GM19043 (cell line): Measurements from ENCODE around the gene DBN1.
"Not testable (repeated sequence)": the region's sequence is repeated elsewhere in the genome, so short reads cannot be mapped to it uniquely, and the experiment has no call there.

Experiments
- ATAC-seq: cut with Tn5 transposase; IDR thresholded peaks from one replicate; pipeline ENCODE4 v1.9.1; 2021; ENCODE audit warnings: low read depth; ENCODE audit not compliant: unreplicated experiment

DBN1 gene

DNA sequence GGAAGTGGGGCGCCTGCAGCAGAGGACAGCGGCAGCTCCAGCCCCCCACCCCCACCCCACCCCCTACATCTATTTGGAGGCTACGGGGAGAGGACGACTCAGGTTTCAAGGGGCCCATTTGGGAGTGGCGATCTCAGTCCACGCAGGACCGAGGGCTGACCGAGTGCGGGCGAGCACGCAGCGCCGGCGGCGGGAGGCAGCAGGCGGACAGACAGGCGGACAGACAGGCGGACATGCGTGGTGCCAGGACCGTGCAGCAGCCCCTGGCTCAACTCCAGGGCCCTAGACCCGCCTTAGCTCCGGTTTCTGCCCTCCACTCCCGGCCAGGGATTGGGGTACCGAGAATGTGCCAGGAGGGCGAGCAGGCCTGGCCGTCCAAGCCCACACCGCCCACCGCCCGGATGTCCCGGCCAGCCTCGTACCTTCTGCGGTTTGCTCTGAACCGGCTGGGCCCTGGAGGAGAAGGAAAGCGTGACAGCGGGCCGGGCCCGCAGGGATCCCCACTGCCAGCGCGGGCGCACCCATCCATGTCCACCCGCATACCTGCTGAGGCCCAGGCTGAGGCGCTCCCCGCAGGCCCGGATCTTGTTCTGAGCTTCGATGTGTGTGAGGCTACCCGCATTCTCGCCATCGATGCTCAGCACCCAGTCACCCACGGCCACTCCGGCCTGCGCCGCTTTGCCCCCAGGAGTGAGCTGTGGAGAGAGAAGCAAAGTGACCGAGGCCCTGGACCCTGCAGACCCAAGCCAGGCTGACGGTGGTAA lies 18.7 kb upstream of the DBN1 start:
- no peak for ATAC-seq

DNA sequence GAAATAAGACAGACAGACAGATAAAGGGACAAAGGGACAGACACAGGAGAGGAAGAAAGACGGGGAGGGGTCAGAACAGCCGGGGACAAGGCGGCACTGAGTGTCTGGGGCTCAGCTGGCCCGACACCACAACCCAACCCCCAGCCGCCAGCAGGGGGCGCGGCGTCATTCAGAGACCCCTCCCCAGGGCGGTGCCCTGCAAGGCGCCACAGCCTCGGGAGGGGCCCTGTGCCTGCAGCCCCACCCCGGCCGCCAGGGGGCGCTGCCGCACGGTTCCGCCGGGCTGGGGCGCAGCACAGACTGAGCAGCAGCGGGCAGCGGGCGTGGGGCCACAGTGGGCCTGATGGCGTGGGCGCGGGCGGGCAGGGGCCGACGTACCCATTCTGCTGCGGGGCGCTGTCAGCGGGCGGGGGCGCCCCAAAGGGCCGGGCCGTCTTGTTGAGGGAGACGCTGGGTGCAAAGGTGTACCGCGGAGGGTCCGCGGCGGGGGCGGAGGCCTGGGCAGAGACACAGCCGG lies 18.1 kb upstream of the DBN1 start:
- ATAC-seq: no peak

DNA sequence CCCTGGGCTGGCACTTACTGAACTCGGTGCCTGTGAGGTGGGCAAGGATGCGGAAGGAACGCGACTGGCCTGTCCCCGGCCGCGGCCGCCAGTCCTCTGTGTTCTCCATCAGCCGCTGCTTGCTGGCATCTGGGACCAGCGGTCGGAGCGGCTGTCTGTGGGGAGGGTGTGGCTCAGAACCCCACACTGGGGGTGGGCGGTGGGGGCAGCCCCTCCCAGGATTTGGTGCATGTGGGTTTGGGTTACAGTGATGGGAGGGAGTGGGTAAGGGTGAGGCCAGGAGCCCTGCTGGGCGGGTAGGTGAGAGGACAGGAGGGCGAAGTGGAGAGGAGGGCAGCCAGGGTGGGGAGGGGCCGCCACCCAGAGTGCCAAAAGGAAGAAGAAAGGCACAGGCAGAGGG lies 17.6 kb upstream of the DBN1 start:
- ATAC-seq: no peak

DNA sequence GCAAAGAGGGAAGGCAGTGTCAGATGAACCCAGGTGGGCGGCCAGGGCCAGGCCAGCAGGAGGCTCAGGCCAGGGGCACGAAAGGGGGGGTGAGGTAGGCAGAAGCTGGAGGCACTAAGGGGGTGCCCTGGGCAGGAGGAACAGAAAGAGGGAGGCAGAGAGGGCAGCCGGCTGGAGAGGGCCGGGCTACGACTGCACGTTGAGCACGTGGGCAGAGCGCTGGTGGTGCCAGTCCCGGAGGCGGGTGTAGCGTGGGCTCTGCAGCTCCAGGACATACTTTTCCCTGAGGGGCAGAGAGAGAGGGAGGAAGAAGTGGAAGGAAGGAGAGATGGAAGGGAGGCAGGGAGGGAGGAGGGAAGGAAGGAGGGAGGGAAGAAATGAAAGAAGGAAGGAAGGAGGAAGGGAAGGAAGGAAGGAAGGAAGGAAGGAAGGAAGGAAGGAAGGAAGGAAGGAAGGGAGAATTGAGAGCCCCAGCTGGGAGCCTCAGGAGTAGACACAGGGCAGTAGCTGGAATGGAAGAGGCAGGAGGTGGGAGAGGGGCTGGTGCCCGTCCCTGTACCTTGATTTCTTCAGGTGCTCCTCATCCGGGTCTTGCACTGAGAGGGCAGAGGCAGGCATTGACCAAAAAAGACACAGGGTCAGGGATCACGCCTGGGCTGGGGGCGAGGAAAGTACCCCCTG lies 17.0 kb upstream of the DBN1 start:
- no peak for ATAC-seq

DNA sequence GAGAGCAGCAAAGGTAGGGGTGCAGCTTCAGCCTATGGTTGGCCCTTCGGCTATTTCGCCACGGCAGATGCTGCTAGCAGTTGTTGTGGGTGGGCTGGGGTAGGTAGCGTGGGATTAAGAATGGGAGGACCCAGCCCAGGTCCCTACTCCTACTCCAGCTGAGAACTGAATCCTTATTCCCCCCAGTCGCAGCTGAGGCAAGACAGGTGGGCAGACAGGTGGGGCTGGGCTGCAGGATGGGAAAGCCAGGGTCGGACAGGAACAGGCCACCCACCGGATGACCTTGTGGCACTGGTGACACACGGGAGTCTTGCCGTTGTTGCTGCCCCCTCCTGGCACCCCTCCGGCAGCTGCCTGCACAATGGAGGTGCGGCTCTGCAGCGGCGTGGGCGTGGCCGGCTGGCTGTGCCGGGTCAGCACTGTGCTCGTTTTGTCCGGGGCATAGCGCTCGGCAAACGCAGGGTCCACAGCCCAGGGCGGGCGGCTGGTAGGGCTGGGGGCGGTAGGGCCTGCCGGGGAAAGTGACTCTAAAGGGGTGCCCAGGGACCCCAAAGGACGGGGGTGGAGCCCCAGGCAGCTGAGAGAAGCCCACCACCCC lies 15.8 kb upstream of the DBN1 start:
- no peak for ATAC-seq

- no peak for ATAC-seq
Measured at GRCh38 chr5:177487975-177488374, 14.5 kb upstream of the DBN1 start.

DNA sequence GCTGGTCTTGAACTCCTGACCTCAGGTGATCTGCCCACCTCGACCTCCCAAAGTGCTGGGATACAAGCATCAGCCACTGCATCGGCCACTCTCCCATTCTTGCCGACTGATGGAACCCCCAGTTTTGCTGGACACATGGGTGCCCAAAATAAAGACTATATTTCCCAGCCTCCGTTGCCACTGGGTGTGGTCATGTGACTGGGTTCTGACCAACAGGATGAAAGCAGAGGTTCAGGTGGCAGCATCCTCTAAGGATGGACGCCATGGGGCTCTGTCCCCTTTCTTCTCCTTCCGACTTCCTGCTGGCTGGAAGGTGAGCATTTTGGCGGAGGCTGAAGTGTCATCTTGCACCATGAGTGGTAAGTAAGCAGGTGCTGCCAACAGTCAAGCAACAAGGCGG lies 13.7 kb upstream of the DBN1 start:
- ATAC-seq: no peak

- ATAC-seq: no peak
Measured at GRCh38 chr5:177486256-177486655, 12.8 kb upstream of the DBN1 start.

GRCh38 chr5:177485753-177486152 lies 12.3 kb upstream of the DBN1 start:
- ATAC-seq: not testable (repeated sequence)

DNA sequence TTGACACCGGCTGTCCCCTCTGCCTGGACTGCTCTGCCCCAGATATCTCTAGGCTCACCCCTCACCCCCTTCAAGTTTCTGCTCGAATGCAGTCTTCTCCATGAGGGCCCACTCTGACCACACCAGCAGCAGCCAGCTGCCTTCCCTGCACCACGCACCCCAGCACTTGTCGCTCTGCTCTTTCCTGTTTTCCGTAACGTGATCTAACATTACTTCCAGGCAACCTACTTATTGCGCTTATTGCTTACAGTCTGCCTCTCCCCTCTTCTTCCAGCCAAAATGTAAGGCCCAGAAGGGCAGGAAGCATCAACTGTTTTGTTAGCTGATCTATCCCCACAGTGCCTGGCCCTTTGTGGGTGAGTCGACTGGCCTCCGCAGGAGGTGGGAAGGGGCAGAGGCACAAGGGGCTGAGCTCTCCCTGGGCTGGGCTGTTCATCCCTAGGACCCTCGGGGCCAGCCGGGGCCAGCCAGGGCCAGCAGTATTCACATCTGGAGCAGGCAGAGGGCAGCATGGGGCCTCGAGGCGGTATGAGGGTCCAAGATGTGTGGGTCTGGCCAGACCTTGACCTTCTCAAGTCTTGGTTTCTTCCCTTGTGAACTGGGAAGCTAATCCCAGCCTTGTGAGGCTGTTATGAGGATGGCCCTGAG lies 11.6 kb upstream of the DBN1 start:
- ATAC-seq: no peak

GRCh38 chr5:177483994-177484901 lies 10.8 kb upstream of the DBN1 start:
- ATAC-seq: no peak

DNA sequence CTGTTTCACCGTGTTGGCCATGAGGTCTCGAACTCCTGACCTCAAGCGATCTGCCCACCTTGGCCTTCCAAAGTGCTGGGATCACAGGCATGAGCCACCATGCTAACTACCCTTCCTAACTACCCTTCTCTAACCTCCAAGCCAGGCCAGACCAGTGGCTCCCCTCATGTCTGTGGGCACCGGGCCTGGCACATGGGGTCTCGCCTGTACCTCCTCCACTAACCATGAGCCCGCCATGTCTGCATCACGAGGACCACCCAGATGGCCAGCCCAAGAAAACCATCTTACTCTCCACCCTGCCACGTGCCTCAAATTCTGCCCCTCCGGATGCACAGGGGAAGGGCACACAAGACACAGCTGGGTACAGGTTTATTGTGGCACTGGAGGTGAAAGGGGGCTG lies 9.6 kb upstream of the DBN1 start:
- no peak for ATAC-seq

- no peak for ATAC-seq
Measured at GRCh38 chr5:177482359-177482795, 8.9 kb upstream of the DBN1 start.

DNA sequence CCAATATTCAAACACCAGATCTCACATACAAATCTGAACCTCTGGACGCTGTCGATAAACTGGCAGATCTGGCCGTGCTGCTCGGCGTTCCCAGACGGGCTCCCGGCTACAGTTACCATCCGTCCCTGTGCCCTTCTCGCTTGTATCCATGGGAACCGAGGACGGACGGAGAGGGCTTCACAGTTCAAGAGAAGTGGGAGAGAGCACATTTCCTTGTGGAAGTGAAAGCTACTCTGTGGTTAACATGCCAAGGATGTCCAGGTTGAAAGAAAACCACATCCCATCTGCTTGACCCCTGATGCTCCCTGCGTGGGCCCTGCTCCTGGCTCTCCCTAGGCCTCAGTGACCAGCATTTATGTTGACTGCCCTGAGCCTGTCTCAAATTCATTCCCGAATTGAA lies 6.3 kb upstream of the DBN1 start:
- ATAC-seq: no peak

GRCh38 chr5:177478711-177479646 lies 5.5 kb upstream of the DBN1 start:
- ATAC-seq: no peak

DNA sequence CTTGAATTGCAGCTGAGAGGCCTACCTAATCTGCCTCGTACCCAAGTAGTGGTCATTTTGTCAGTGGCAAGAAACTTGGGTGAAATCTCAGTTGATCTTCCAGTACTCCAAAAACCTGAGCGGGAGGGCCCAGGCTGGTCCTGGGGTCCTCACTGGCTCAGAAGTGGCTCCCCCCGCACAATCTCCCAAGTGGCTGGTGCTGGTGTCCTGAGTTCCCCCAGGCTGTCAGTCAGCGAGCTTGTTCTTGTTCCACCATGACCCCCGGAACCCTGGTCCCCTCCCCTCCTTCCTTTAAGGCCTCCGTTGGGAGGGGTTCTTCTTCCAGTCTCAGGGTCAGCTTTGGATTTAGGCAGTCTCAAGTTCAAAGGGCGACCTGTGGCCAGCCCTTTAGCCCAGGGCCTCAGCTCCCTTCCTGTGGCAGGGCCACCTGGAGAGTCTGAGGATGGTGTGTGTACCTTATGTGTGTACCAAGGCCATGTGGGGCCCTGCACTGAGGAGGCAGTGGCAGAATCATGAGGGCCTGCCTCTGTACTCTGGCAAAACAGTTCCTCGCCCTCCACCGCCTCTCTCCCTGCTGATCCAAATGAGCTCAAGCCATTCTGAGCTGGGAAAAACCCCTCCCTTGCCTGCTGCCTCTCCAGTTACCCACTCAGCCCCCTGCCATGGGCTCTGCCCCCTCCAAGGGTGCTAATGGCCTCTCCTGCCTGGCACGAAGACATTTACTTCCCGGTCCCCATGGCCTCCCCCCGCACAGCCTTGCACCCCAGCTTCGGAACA lies 4.5 kb upstream of the DBN1 start:
- ATAC-seq: no peak

- ATAC-seq: no peak
Measured at GRCh38 chr5:177476531-177477233, 3.2 kb upstream of the DBN1 start.
